ENCODE measurements around the gene MLC1. TPM values are rescaled to one million over a fixed set of nuclear protein-coding genes. Genes with fewer than 3 reads are reported as not detected.

Gene MLC1
- total and polyA plus RNA-seq, 8 donors, result not detected

- H3K27ac ChIP-seq, result no peak overlapping the region
- intact Hi-C loops (cut with DNase I; ENCODE audit: low total_unique reads), result no loop called here
- no peak overlapping the region for H3K4me3 ChIP-seq
- DNase-seq, result peak in 1 of 2 donors; percentile 49
- 41 to 60% (median 57%) methylated on average over 20 to 21 of the region's 21 CpGs for WGBS, 5 donors
- H3K27me3 ChIP-seq, result peaks cover 0 to 57% (median 35%) of the 10 kb centered on the region in 3 donors
- no peaks in the 10 kb centered on the region for H3K36me3 ChIP-seq
- peaks cover 0 to 6% (median 0%) of the 10 kb centered on the region in 4 donors for H3K9me3 ChIP-seq
- TF ChIP-seq POLR2AphosphoS5 (IDR thresholded peaks at IDR 0.05) (no peak), EP300 (IDR thresholded peaks at IDR 0.05) (no peak), POLR2A (IDR thresholded peaks at IDR 0.05) (no peak), CTCF (IDR thresholded peaks at IDR 0.05) (no peak)
- peaks cover 0 to 4% (median 0%) of the 10 kb centered on the region in 4 donors for H3K4me1 ChIP-seq
Observed at GRCh38 chr22:50082961-50083461, 2.2 kb downstream of the MLC1 start.

DNA sequence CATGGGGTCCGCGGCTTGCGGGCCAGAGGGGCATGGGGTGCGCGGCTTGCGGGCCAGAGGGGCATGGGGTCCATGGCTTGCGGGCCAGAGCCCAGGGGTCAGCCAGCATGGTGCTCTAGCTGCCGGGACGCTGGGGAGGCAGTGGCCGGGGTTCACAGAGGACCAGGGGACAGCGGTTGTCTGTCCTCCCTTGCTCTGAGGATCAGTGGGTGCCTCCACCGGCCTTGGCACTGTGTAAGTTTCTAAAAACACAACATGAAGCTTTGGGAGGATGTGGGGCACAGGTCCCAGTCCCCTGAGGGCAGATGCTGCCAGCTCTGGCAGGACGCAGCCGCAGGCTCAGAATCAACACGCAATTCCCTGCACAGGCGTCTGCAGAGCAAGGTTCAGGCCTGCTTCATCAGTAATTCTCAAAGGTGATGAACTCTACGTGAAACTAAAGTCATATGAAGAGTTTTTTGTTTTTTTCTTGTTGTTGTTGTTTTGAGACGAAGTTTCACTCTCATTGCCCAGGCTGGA lies 3.0 kb downstream of the MLC1 start:
- H3K9me3 ChIP-seq, result peaks cover 0 to under 1% (median 0%) of the 10 kb centered on the region in 4 donors
- H3K4me3 ChIP-seq, result no peak overlapping the region
- DNase-seq, result no peak
- peaks cover 0 to 4% (median 0%) of the 10 kb centered on the region in 4 donors for H3K4me1 ChIP-seq
- intact Hi-C loops (cut with DNase I; ENCODE audit: low total_unique reads), result no loop called here
- H3K27ac ChIP-seq, result no peak overlapping the region
- peaks cover 0 to 50% (median 28%) of the 10 kb centered on the region in 3 donors for H3K27me3 ChIP-seq
- 80 to 90% (median 87%) methylated on average over 14 to 18 of the region's 18 CpGs for WGBS, 5 donors
- TF ChIP-seq POLR2AphosphoS5 (IDR thresholded peaks at IDR 0.05) (no peak), CTCF (IDR thresholded peaks at IDR 0.05) (no peak), EP300 (IDR thresholded peaks at IDR 0.05) (no peak), POLR2A (IDR thresholded peaks at IDR 0.05) (no peak)
- H3K36me3 ChIP-seq, result no peaks in the 10 kb centered on the region

DNA sequence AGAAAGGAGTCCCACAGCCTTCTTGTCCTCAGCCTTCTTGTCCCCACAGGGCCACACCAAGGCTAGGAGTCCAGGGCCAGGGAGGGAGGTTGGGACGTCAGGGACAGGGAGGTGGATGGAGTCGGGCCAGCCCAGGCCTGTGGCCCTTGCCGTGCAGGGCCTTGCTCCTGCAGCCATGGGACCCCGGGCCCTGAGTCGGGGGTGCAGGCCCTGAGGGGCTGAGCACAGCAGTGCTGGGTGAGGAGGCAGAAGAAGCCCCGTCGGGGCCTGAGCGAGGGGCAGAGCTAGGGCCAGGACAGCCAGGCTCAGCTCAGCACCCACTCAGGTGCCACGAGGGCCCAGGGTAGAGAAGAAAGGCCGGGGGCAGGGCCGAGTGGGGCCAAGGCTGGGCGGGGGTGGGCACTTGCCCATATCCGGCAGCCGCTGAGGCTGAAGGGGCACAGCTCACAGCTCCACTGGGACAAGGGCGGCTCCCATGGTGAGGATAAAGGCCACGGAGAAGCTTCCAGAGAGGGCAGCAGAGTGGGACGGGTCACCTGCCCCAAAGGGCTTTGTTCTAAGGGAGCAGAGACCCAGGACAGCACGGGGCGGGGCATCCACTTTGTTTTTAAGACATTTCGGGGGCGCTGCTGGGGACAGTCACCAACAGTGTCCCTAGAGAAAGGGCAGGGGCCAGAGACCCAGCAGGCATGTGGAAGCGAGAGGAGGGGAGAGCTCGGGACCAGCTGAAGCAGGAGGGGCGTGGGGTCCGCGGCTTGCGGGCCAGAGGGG lies 3.6 kb downstream of the MLC1 start:
- no peaks in the 10 kb centered on the region for H3K9me3 ChIP-seq
- H3K4me3 ChIP-seq, result no peak overlapping the region
- DNase-seq, result no peak
- intact Hi-C loops (cut with DNase I; ENCODE audit: low total_unique reads), result no loop called here
- H3K36me3 ChIP-seq, result no peaks in the 10 kb centered on the region
- H3K27me3 ChIP-seq, result peaks cover 0 to 49% (median 26%) of the 10 kb centered on the region in 3 donors
- 84 to 92% (median 88%) methylated on average over 19 to 27 of the region's 27 CpGs for WGBS, 5 donors
- no peak overlapping the region for H3K27ac ChIP-seq
- peaks cover 0 to 4% (median 0%) of the 10 kb centered on the region in 4 donors for H3K4me1 ChIP-seq
- TF ChIP-seq POLR2A (IDR thresholded peaks at IDR 0.05), result no peak

GRCh38 chr22:50080077-50080465 lies 5.2 kb downstream of the MLC1 start:
- no peak for DNase-seq
- no peaks in the 10 kb centered on the region for H3K36me3 ChIP-seq
- no peak overlapping the region for H3K27ac ChIP-seq
- H3K4me3 ChIP-seq, result no peak overlapping the region
- H3K4me1 ChIP-seq, result peaks cover 0 to 5% (median under 1%) of the 10 kb centered on the region in 4 donors
- H3K9me3 ChIP-seq, result no peaks in the 10 kb centered on the region
- TF ChIP-seq POLR2A (IDR thresholded peaks at IDR 0.05) (no peak), EP300 (IDR thresholded peaks at IDR 0.05) (no peak), CTCF (IDR thresholded peaks at IDR 0.05) (no peak), POLR2AphosphoS5 (IDR thresholded peaks at IDR 0.05) (no peak)
- WGBS, 5 donors, result 75 to 85% (median 82%) methylated on average over 13 of the region's 13 CpGs
- intact Hi-C loops (cut with DNase I; ENCODE audit: low total_unique reads), result no loop called here
- H3K27me3 ChIP-seq, result peaks cover 0 to 48% (median 26%) of the 10 kb centered on the region in 3 donors

Measured in stomach (tissue), 9 donors.